GM19438 (cell line): ENCODE results near the gene NANOS2.

ENCODE experiments used
- ATAC-seq: cut with Tn5 transposase; IDR thresholded peaks from one replicate; pipeline ENCODE4 v1.9.1; 2021; ENCODE audit warnings: low read depth; ENCODE audit not compliant: unreplicated experiment

The NANOS2 gene

DNA sequence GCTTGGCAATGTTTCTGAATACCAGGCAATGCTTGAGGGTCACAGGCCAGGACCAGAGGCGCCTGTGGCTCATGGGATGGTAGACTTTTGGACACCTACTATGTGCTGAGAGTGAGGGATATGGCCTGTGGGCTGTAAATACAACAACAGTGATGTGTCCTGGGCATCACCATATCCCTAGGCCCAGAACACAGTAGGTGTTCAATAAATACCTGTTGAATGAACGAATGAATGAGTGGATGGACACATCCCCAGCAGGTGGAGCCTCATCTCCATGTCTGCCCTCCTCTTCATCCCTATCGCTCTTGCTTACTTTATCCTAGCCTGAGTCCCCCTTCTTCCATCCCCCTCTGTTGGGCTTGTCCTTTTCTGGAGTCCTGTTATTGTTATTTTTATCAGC is 16.5 kb upstream of the NANOS2 start:
- no peak for ATAC-seq

DNA sequence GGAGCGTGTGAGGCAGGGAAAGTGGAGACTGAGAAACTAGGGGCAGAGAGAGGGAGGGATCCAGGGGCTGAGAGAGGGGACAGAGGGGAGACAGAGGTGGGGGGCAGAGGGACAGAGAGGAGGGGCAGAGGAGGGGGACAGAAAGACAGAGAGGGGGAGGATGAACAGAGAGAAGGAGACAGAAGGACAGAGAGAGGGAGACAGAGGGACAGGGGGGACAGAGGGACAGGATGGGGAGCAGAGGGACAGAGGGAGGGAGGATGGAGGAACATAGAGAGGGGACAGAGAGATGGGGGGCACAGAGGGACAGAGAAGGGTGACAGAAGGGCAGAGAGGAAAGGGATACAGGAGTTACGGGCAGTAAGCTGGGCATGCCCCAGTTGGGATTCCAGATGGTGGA is 14.7 kb upstream of the NANOS2 start:
- ATAC-seq: no peak

DNA sequence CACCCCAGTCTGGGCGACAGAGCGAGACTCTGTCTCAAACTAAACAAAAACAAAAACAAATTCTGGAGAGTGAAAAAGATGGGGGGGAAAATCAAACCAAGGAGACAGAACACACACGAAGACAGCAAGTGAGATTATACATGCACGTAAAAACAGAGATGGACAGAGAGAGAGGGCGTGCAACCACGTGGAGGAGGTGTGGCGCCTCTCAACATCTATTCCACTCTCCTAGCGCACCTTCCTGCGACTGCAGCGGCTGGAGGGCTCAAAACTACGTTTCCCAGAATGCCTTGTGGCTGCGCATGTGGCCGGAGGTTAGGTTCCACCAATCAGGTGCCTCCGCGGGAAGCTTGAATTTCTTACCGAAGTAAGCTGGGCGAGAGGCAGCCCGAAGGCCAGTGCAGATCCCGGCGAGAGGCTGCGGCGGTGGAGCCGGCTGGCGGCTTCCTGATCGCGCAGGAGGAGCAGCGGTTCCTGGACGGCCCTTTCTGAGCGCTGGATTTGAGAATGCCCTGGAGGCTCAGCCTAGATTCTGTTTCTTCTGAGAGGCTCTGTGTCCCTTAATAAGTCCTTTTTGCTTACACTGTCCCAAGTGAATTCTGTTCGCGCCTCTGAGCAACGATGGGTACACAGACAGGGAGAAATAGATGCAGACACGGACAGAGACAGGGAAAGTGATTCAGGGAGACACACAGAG is 13.1 kb upstream of the NANOS2 start:
- ATAC-seq: no peak

DNA sequence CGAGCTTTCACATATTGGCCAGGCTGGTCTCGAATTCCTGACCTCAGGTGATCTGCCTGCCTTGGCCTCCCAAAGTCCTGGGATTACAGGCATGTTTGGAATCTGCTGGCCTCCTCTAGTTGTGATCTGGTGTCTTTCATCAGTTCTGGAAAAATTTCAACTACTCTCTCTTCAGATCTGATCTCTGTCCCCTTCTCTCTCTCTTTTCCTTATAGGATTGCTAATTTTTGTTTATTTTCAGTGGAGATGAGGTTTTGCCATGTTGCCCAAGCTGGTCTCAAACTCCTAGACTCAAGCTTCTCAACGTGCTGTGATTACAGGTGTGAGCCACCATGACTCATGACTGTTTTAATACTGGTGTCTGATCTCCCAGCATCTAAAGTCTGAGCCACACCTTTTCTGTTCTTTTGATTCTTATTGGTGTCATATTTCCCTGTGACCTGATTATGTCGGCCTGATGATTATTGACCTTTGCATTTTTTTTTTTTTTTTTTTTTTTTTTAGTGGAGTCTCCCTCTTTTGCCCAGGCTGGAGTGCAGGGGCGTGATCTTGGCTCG is 10.4 kb upstream of the NANOS2 start:
- ATAC-seq: no peak

DNA sequence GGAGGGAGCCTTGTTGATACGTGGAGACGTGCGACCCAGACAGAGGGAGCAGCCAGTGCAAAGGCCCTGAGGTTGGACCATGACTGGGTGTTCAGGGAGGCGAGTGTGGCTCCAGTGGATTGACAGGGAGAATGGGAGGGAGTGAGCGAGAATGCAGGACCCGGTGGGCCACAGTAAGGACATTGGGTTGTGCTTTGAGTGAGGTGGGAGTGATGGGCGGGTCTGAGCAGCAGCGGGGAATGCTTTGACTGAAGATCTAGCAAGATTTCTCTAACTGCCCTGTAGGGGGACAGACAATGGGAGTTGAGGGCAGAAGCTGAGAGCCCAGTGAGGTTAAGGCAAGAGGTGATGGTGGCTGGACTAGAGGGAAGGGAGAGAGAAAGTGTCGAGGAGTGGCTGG is 7.7 kb upstream of the NANOS2 start:
- ATAC-seq: no peak

DNA sequence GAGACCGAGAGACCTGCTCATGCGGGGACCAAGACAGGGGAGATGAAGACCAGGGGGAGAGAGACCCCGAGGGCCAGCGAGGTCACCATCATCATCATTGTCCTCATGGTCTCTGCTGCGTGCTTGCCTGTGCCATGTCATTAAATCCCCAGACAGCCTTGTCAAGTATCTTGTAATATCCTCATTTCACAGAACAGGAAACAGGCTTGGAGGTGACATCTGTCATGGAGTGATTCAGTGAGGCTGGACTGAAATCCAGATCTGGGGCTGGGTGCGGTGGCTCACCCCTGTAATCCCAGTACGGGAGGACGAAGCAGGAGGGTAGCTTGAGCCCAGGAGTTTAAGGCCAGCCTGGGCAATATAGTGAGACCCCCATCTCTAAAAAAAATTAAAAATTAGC is 5.9 kb upstream of the NANOS2 start:
- ATAC-seq: no peak

DNA sequence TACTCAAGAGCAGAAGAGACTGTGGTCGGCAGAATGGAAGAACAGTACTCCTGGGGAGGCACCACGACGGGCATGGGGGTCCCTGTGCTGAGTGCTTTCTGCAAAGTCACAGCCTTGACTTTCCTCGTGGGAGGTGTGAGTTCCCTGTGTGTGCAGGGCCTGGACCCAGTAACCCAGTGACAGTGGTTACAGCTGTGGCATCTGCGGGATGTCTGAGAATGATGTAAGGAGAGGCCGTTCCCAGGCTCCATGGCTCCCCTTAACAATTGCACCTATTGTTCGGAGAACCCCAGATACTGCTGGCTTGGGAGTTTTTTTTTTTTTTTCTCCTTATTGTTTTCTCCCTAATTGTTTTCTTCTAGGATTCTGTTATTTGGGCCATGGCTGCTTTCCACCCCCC is 5.1 kb upstream of the NANOS2 start:
- ATAC-seq: no peak

DNA sequence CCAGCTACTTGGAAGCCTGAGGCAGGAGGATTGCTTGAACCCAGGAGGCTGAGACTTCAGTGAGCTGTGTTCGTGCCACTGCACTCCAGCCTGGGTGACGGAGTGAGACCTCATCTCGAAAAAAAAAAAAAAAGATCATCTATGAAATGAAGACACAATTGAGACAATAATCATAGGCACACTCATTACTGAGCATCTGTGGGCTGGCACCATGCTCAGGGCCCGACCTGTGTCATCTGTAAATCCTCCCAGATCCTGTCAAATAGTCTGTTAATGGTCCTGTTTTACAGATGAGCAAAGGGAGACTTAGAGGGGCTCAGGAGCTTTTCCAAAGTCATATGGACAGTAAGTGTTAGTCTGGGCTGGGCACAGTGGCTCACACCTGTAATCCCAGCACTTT is 4.1 kb upstream of the NANOS2 start:
- no peak for ATAC-seq

DNA sequence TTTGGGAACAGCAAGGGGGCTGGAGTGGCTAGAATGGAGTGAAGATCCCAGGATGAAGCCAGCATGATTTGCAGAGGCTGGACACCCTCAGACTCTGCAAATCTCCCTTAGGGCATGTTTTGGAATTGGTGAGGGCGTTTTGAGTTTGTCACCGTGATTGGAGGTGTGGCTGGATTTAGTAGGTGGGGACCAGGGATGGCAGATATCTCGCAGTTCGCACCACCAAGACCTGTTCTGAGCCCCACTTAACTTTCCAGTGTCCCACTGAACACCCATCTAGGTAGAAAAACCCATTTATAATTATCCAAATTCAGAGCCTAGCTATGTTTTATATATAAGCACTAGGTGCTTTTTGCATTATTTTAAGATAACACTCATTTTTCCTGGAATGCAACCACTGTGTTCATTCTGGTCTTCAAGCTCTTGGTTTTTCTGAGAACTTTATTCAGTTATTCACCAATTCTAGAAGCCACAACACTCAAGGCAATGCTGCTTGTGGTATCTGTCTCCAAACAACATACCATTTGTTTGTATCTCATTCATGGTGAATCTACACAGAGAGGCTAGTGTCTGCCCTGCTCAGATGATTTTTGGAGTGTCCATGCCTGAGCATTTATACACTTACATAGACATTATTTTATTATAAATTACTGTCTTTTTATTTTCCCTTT is 3.0 kb upstream of the NANOS2 start:
- no peak for ATAC-seq

DNA sequence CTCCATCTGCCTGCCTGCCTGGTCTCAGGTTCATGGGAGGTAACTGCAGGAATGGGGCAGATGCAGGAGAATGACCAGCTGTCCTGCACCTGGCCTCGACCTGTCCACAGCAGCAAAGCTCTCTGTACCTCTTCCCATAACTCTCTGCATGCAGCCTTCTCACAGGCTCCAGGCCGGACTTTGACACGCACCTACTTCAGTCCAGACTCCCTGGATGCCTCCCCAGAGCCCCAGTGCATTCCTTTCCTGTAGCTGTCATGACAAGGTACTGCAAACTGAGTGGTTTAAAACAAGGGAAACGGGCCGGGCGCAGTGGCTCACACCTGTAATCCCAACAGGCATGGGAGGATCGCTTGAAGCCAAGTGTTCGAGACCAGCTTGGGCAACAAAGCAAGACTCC is 3.3 kb downstream of the NANOS2 start:
- ATAC-seq: no peak

DNA sequence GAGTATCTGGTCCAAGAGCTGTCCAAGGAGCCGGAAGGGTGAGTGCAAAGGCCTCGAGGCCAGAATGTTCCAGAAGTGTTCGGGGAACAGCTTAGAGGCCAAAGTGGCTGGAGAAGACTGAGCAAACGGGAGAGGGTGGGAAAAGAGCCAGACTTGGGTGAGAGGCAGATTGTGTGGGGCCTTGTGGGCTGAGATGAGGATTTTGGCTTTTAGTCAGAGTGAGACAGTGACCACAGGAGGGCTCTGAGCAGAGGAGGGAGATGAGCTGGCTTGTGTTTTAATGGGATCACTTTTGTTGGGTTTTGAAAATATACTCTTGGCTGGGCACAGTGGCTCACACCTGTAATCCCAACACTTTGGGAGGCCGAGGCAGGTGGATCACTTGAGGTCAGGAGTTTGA is 5.6 kb downstream of the NANOS2 start:
- ATAC-seq: no peak

DNA sequence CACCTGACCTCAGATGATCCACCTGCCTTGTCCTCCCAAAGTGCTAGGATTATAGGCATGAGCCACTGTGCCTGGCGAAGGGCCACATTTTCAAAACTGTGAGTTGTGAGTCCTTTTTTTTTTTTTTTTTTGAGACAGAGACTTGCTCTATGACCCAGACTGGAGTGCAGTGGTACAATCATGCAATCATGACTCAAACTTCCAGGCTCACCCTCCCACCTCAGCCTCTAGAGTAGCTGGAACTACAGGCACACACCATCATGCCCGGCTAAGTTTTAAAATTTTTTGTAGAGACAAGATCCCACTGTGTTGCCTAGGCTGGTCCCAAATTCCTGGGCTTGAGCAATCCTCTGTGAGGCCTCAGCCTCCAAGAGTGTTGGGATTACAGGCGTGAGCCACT is 8.4 kb downstream of the NANOS2 start:
- no peak for ATAC-seq

DNA sequence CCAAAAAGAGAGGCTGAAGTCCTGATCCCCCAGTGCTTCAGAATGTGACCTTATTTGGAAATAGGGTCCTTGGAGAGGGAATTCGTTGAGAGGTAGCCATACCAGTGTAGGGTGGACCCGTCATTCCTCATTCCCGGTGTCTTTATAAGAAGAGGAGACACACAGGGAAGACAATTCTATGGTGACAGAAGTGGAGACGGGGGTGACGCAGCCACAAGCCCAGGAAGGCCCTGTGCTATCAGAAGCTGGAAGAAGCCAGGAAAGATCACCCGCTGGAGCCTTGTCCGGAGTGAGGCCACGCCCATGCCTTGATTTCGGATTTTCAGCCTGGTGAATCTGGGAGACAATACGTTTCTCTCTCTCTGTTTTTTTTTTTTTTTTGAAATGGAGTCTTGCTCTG is 9.6 kb downstream of the NANOS2 start:
- ATAC-seq: no peak

DNA sequence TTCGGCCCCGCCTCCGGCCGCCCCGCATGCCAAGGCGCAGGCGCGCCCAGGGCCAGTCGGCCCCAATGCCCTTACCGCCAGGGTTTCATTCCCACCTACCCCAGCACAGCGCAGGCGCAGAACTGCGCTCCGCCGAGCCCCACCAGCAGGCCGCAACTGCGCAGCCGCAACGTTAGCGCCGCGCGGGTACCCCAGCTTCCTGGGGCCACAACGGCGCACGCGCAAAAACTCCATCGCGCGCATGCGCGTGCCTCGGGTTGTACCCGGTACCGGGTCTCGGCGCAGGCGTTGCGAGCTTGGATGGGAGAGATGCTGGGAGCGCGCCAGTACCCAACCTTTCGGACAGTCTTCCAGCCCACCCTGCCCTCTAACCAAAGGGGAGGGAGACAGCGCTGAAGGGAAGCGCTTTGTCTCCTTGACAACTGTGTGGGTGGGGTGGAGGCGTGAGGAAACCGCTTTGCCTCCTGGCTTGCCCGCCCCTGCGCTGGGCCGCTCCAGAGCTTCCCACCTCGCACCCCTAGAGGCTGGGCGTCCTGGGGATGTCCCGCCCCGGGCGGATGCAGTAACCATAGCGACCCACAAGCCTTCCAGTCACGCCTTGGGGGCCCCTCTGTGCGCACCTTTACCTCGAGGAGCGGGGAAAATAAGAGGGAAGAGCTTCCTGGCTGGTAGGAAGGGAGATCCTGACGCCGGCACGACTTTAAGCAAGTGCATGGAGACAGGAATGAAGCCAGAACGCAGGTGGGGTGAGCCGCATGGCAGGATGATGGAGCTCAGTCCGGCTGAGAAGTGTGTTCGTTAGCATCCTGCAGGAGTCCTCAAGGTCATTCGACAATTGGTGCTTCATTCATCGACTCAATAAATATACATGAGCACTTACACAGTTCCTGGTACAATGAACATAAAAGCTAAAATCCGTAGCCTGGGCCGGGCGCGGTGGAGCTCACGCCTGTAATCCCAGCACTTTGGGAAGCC is 11.6 kb downstream of the NANOS2 start:
- ATAC-seq: peak; percentile 82

DNA sequence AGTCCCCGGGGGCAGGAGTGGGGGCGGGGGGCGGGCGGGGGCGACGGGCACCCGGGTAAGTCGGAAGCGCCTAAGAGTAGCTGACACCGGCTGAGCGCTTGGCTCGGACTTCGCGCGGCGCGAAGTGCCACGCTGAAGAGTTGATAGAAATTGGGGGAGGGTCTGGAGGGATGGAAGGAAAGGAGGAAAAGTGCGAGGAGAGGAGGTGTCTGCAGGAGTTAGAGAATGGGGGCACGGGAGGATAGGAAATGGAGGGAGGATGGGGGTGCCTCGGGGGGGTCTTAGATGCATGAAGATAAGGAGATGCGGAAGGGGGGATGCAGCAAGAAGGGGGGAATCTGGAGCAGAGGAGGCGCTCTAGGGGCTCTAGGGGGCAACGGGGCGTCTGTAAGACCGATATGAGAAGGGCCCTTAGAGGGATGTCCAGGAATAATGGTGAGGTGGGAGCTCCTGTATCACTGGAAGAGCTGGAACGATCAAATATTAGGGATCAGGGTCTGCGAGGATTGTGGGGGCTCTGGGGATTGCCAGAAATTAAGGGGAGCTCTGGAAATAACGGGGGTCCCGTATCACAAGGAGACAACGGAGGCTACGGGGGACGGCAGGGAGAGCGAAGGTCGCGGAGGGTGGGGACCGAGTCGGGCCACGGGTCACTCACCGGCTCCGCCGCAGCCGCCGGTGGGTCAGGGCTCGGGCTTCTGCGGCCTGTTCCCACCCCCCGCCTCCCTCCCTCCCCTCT is 12.5 kb downstream of the NANOS2 start, which contains the start of gene MYPOP:
TSS of gene MYPOP (minus strand) at position 702 of the 739 bp plus-strand sequence. CDS start 840 bp downstream, outside the sequence.
- ATAC-seq: no peak

DNA sequence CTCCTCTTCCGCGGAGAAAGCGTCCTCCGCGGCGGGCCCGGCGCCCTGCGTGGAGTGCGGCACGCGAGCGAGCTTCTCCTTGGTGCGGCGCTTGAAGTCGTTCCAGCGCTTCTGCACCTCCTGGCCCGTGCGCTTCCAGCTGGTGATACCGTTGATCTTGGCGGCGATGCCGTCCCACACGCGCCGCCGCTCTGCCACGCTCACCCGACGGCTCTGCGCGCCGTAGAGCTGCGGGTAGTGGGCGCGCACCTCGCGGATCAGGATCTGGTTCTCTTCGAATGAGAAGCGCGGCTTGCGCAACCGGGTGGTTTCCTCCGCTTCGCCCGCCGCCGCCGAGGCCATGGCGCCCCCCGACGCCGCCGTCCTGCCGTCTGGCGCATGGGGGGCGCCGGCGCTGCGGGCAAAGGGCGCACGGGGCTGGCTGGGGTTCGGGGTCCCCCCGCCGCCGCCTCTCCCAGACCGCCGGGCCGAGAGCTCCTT is 13.1 kb downstream of the NANOS2 start:
- no peak for ATAC-seq

DNA sequence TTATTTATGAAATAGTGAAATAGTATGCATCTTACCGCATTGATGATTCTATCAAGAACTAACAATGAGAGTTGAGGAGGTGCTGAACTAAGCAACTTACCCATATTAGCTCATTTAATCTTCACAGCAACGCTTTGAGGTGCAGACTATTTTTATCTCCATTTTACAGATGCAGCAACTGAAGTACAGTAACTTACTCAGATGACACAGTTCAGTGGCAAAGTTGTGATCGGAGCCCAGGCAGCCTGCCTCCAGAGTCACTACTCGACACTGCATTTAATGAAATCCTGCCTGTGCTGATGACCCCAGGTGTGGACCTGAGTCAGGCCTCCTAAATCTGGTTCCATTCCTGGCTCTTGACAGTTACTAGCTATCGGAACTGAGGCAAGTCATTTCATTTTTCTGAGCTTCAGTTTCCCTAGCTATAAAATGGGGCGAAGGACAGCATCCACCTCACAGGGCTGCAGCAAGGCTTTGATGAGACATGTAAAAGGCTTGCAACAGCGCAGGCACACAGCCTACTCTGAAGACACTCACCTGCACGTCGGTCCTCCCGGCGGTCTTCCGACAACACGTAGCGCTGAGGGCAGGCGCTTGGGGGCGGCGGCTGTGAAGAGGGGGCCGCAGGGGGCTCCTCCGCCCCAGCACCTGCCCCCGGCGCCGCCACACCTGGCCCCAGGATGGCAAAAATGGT is 13.7 kb downstream of the NANOS2 start:
- ATAC-seq: no peak

DNA sequence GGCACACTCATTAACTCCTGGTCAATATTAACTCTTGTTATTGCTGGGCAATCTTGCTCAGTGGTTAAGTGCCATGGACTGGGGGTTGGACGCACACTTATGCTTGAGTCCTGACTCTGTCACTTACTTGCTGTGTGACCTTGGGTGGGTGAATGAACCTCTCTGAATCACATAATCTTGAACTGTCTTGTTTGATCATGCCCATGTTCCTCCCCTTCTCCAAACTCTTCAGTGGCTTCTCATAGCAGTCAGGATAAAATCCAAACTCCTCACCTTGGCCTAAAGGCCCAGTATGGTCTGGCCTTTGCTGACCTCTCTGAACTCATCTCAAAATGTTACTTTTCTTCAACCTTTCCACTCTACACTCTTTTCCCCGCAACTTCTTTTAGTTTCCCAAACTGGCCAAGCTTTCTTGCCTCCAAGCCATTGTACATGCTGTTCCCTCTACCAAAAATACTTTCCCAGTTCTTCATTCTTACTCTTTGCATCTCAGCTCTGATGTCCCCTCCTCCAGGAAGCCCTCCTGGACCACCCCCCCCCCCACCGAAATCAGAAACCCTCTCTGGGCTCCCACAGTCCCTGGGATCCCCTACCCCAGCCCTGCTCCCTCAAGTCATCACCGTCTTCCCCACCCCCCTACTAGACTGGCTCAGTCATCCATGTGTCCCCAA is 14.5 kb downstream of the NANOS2 start:
- no peak for ATAC-seq

DNA sequence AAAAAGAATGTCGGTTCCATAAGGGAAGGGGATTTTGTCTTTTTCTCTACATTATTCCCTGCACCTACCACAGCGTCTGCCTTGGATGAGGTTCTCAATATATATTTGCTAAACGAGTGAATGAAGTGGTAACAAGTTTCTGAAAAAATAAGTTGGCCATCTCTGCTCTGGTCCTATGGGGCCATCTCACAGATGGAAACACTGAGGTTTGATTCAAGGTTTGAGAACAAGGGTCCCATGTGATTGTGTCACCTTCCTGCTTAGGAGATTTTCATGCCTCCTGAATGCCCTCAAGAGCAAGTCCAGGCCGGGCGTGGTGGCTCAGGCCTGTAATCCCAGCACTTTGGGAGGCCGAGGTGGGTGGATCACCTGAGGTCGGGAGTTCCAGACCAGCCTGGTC is 15.3 kb downstream of the NANOS2 start:
- ATAC-seq: no peak
